ENCODE measurements around the gene GJB5. TPM values are rescaled to one million over a fixed set of nuclear protein-coding genes. Genes with fewer than 3 reads are reported as not detected.

The GJB5 gene
- polyA plus RNA-seq, 1 donor from 2014 or later, result not detected

- Histone ChIP-seq H4K20me1 (ENCODE audit: insufficient read depth) (no peaks in the 10 kb centered on the region), H3F3A (ENCODE audit: insufficient read depth, low read length, poor library complexity, severe bottlenecking) (no peaks in the 10 kb centered on the region), H3K4me2 (ENCODE audit: low read length) (no peak overlapping the region), H3K27ac (ENCODE audit: low read length) (no peak overlapping the region), H3K9me3 (ENCODE audit: low read length) (no peaks in the 10 kb centered on the region), H3K9ac (ENCODE audit: low read length) (no peak overlapping the region), H3K9me2 (ENCODE audit: insufficient read depth, low read length) (no peaks in the 10 kb centered on the region), H3K36me3 (ENCODE audit: insufficient read depth, low read length) (no peaks in the 10 kb centered on the region), H3K79me2 (replicated peaks; ENCODE audit: insufficient read depth, low read length) (no peaks in the 10 kb centered on the region), H3K27me3 (ENCODE audit: insufficient read depth, low read depth, low read length) (no peaks in the 10 kb centered on the region), H2AFZ (ENCODE audit: low read depth, low read length) (no peak overlapping the region), H3K4me3 (ENCODE audit: low read length) (no peak overlapping the region)
- TF ChIP-seq MXI1 (conservative IDR thresholded peaks at IDR 0.05; ENCODE audit: poor library complexity, severe bottlenecking) (no peak), RAD21 (conservative IDR thresholded peaks at IDR 0.05) (no peak), CTCF (IDR thresholded peaks at IDR 0.05; ENCODE audit: poor library complexity, severe bottlenecking) (no peak), EZH2 (IDR thresholded peaks at IDR 0.05; ENCODE audit: borderline replicate concordance, insufficient read depth, low read length, poor library complexity, severe bottlenecking) (no peak), TAF1 (IDR thresholded peaks at IDR 0.05; ENCODE audit: low read depth) (no peak), EP300 (conservative IDR thresholded peaks at IDR 0.05; ENCODE audit: poor library complexity, severe bottlenecking) (no peak), SMC3 (conservative IDR thresholded peaks at IDR 0.05; ENCODE audit: poor library complexity) (no peak), POLR2AphosphoS5 (IDR thresholded peaks at IDR 0.05) (no peak), REST (IDR thresholded peaks at IDR 0.05; ENCODE audit: borderline replicate concordance) (no peak)
Measured at GRCh38 chr1:34761176-34761761, 6.4 kb downstream of the GJB5 start.

- H3K27ac ChIP-seq (ENCODE audit: low read length), result no peak overlapping the region
- H3K27me3 ChIP-seq (ENCODE audit: insufficient read depth, low read depth, low read length), result no peaks in the 10 kb centered on the region
- H3K9me2 ChIP-seq (ENCODE audit: insufficient read depth, low read length), result no peaks in the 10 kb centered on the region
- no peak overlapping the region for H3K4me2 ChIP-seq (ENCODE audit: low read length)
- no peaks in the 10 kb centered on the region for H3K9me3 ChIP-seq (ENCODE audit: low read length)
- no peaks in the 10 kb centered on the region for H3K36me3 ChIP-seq (ENCODE audit: insufficient read depth, low read length)
- H2AFZ ChIP-seq (ENCODE audit: low read depth, low read length), result no peak overlapping the region
- H3K4me3 ChIP-seq (ENCODE audit: low read length), result no peak overlapping the region
- no peaks in the 10 kb centered on the region for H3F3A ChIP-seq (ENCODE audit: insufficient read depth, low read length, poor library complexity, severe bottlenecking)
- TF ChIP-seq POLR2AphosphoS5 (IDR thresholded peaks at IDR 0.05), result no peak
- TF ChIP-seq MXI1 (conservative IDR thresholded peaks at IDR 0.05; ENCODE audit: poor library complexity, severe bottlenecking), result no peak
- no peak for TF ChIP-seq CTCF (IDR thresholded peaks at IDR 0.05; ENCODE audit: poor library complexity, severe bottlenecking)
- TF ChIP-seq REST (IDR thresholded peaks at IDR 0.05; ENCODE audit: borderline replicate concordance), result no peak
- TF ChIP-seq SMC3 (conservative IDR thresholded peaks at IDR 0.05; ENCODE audit: poor library complexity), result no peak
- no peak for TF ChIP-seq EZH2 (IDR thresholded peaks at IDR 0.05; ENCODE audit: borderline replicate concordance, insufficient read depth, low read length, poor library complexity, severe bottlenecking)
- TF ChIP-seq RAD21 (conservative IDR thresholded peaks at IDR 0.05), result no peak
- no peak for TF ChIP-seq EP300 (conservative IDR thresholded peaks at IDR 0.05; ENCODE audit: poor library complexity, severe bottlenecking)
- TF ChIP-seq TAF1 (IDR thresholded peaks at IDR 0.05; ENCODE audit: low read depth), result no peak
- H4K20me1 ChIP-seq (ENCODE audit: insufficient read depth), result no peaks in the 10 kb centered on the region
- no peaks in the 10 kb centered on the region for H3K79me2 ChIP-seq (replicated peaks; ENCODE audit: insufficient read depth, low read length)
- H3K9ac ChIP-seq (ENCODE audit: low read length), result no peak overlapping the region
Measured at GRCh38 chr1:34761776-34762307, 7.0 kb downstream of the GJB5 start.

Data from neural cell (in vitro differentiated cells).